GM13976 (cell line): ENCODE measurements around the gene SPTBN5.

Source experiments
- DNase-seq: peaks from one replicate; pipeline ENCODE4 v3.0.0; 2012; ENCODE audit warnings: low spot score
- CTCF ChIP-seq: IDR thresholded peaks from 2 replicates; pipeline ENCODE4 v1.5.1; 2012; ENCODE audit warnings: borderline replicate concordance, mild to moderate bottlenecking; ENCODE audit not compliant: insufficient read depth; ENCODE audit errors: extremely low read depth, missing control alignments, control extremely low read depth
- in situ Hi-C: fragments of 300-500 bp; cut with MboI; formaldehyde crosslinking; loops from one replicate; pipeline ENCODE4 v1.12.0; 2022; ENCODE audit warnings: low sequenced_read_pairs, mixed read lengths, inconsistent platforms; ENCODE audit not compliant: unreplicated experiment

SPTBN5 gene

GRCh38 chr15:41825572-41826535 lies 68.0 kb downstream of the SPTBN5 start:
- no peak for TF ChIP-seq CTCF
- in situ Hi-C loops, result no loop called here
- DNase-seq, result no peak

- no peak for TF ChIP-seq CTCF
- DNase-seq, result no peak
- in situ Hi-C loops, result no loop called here
Measured at GRCh38 chr15:41825145-41825544, 68.7 kb downstream of the SPTBN5 start.

DNA sequence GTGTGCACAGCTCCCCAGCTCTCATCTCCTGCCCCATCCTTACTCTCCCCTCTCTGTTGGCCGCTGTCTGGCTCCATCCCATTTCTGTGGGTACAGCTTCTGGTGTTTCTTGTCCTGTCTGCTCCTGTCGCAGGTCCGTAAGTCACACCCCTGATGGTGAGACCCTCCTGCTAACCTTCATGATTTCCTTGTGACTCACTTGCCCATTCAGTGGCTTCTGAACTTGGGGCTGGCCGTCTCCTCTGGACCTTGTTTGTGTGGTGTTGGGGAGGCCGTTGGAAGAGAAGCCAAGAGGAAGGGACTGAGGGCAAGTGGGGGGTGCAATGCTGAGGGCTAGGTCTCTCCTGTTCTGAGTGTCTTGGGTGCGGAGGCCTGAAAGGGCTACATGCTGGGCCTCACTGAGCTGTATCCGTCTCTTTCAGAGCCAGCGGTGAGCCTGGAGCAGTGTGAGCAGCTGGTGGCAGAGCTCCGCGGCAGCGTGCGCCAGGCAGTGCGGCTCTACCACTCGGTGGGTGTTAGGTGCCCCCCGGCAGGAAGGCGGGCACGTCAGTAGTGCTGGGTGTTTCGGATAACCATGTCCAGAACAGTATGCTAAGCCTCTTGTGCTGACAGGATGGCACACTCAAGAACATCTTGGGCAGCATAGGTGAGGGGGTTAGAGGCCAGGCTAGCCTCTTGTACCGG lies 69.6 kb downstream of the SPTBN5 start:
- in situ Hi-C loops, result no loop called here
- DNase-seq, result no peak
- TF ChIP-seq CTCF, result no peak

DNA sequence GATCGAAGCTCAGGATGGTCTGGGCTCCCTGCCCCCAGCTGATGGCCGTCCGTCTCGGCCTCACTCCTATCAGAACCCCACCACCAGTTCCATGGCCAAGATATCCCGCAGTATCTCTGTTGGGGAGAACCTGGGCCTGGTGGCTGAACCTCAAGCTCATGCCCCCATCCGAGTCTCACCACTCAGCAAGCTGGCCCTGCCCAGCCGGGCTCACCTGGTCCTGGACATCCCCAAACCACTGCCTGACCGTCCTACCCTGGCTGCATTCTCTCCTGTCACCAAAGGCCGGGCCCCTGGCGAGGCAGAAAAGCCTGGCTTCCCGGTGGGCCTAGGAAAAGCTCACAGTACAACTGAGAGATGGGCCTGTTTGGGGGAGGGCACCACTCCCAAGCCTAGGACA lies 70.4 kb downstream of the SPTBN5 start:
- DNase-seq, result no peak
- TF ChIP-seq CTCF, result no peak
- in situ Hi-C loops, result no loop called here

DNA sequence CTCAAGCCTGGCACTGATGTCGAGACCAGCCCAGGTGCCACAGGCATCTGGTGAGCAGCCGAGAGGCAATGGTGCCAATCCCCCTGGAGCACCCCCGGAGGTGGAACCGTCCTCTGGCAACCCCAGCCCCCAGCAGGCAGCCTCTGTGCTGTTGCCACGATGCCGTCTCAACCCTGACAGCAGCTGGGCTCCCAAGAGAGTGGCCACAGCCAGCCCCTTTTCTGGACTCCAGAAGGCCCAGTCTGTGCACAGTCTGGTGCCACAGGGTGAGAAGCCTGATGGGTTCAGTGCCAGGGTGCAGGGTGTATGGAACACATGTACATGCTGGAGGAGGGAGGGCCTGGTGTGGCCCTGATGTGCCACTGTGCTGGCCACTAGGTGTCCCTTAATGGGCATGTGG lies 70.9 kb downstream of the SPTBN5 start:
- in situ Hi-C loops, result no loop called here
- TF ChIP-seq CTCF, result no peak
- no peak for DNase-seq

DNA sequence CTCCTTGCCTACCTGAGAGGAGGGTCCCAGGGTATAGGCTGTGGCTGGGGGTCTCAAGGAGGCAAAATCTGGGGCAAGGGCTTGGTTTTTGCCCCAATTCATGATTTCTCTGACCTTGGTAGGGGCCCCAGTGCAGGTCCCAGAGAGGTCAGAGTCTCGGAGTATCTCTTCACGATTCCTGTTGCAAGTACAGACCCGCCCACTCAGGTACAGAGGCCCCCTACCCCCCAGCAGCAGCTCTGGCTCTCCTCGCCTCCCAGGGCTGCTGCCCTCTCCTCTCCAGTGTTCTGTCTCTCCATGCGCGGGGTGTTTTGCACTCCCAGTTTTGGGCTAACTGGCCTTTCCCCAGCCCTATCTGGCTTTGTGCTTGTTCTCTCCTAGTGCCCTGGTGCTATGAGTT lies 71.4 kb downstream of the SPTBN5 start:
- no peak for TF ChIP-seq CTCF
- no peak for DNase-seq
- in situ Hi-C loops, result no loop called here
